Heart left ventricle (tissue), 16 donors: Measurements from ENCODE around the gene EML1. TPM values are rescaled to one million over a fixed set of nuclear protein-coding genes. Genes with fewer than 3 reads are reported as not detected.

Experiments
- ATAC-seq, 4 donors: fragments of 200-7000 bp; cut with Tn5 transposase; one replicate each; pipeline ENCODE4 v1.9.1; 2020 to 2022; ENCODE audit warnings: moderate library complexity in 4 of 4, mild to moderate bottlenecking in 3 of 4, moderate number of reproducible peaks in 1 of 4
- DNase-seq, 5 donors: peaks; one replicate each; pipeline ENCODE4 v3.0.0-alpha.2; 2020
- H3K27ac ChIP-seq, 12 donors: fragments of 200-600 bp; sonication (generic) in 4 of 12; one replicate each; pipeline versions ENCODE4 v1.5.0 to v1.8.0; 2016 to 2022; ENCODE audit warnings: mild to moderate bottlenecking in 2 of 12
- H3K27me3 ChIP-seq, 9 donors: fragments of 200-600 bp; sonication (generic) in 2 of 9; one replicate each; pipeline versions ENCODE4 v1.5.1 to v1.8.0; 2016 to 2022; ENCODE audit warnings: mild to moderate bottlenecking in 3 of 9
- H3K36me3 ChIP-seq, 9 donors: fragments of 200-600 bp; sonication (generic) in 2 of 9; one replicate each; pipeline versions ENCODE4 v1.5.0 to v1.8.0; 2018 to 2022; ENCODE audit warnings: mild to moderate bottlenecking in 2 of 9
- H3K4me1 ChIP-seq, 12 donors: fragments of 200-600 bp; sonication (generic) in 4 of 12; one replicate each; pipeline versions ENCODE4 v1.5.0 to v1.8.0; 2016 to 2022; ENCODE audit warnings: mild to moderate bottlenecking in 3 of 12
- H3K4me3 ChIP-seq, 12 donors: fragments of 200-600 bp; sonication (generic) in 4 of 12; one replicate each; pipeline versions ENCODE4 v1.5.0 to v1.8.0; 2017 to 2022; ENCODE audit warnings: mild to moderate bottlenecking in 9 of 12, moderate library complexity in 4 of 12
- H3K9me3 ChIP-seq, 12 donors: fragments of 200-600 bp; sonication (generic) in 4 of 12; one replicate each; pipeline versions ENCODE4 v1.5.0 to v1.8.0; 2016 to 2022; ENCODE audit warnings: mild to moderate bottlenecking in 1 of 12
- POLR2A ChIP-seq, 2 donors: fragments of 450-650 bp; IDR thresholded peaks; one replicate each; pipeline ENCODE4 v1.6.1; 2017; ENCODE audit warnings: antibody characterized with exemption in 2 of 2, mild to moderate bottlenecking in 2 of 2, moderate library complexity in 2 of 2
- WGBS, 4 donors: extraction: QIAGEN DNeasy Blood & Tissue Kit in 2 of 4; methylation state at CpG; one replicate each; pipeline versions ENCODE4 v1.1.5 to v1.1.7; 2013 to 2018; 5-methylcytosine and 5-hydroxymethylcytosine counted together
- intact Hi-C, 10 donors: fragments of 100-400 bp; cut with DNase I; formaldehyde crosslinking; loops; one replicate each; pipeline versions ENCODE4 v1.11.1 to v1.14.2; 2022
- polyA plus RNA-seq, 2 donors: library from polyadenylated mRNA; stranded (reverse); fragments of 200-250 nt; gene quantifications; one replicate each; pipeline ENCODE4 v1.2.3, GENCODE V29; 2013
- total RNA-seq, 9 donors: library from RNA; depleted of rRNA in 2 of 9; stranded (reverse); fragments of >200 nt in 2 of 9; fragmentation: NEBNext Ultra II Directional in 3 of 9; extraction: Animal tissue kit (Norgen Biotek cat#: 25700) in 3 of 9; gene quantifications; one replicate each; pipeline versions ENCODE4 v1.1.0 to v1.2.4, GENCODE V29; 2016 to 2023
- TF ChIP-seq, protein P1 (sequence below), 12 donors: fragments of 200-600 bp; sonication (generic) in 4 of 12; IDR thresholded peaks; one replicate each; pipeline versions ENCODE4 v1.5.0 to v1.8.0; 2018 to 2022; ENCODE audit warnings: antibody characterized with exemption in 12 of 12, mild to moderate bottlenecking in 5 of 12
- donor health status: ischemic (EF 13 %, LVEDD 7.1; RV severe dilation, severe dysfunction).
- donor health status: healthy with polysubstance abuse.
- donor health status: DM: no; HTN: yes; CAD: no.
- donor health status: DM: no; HTN: no; CAD: no.
- donor health status: ischemic (EF 25% LVEDD 6.9; RV normal size, moderate dysfunction).
- donor health status: ischemic (EF 25% LVEDD 5.7; RV mildly dilated, moderate dysfunction).
- donor health status: healthy.
- donor health status: DM: yes; HTN: yes; CAD: no.
- donor health status: ischemic (EF 35%, LVEDD 5.7; RV mildly dilated, moderate dysfunction).
- donor health status: nonischemic (EF 11% LVEDD 7.7; RV severe dilation, severe dysfunction).
- donor health status: DM: yes; HTN: yes; CAD: no.
- donor health status: PGD.
- donor health status: ischemic (EF 29% LVEDD 5.4; RV normal size, mild dysfunction).
- donor health status: nonischemic (EF 23%, LVEDD 6.1; RV moderate dilation, normal function).

EML1 gene
- total and polyA plus RNA-seq, 11 donors: 7.4 to 49.7 (median 39.3) TPM

DNA sequence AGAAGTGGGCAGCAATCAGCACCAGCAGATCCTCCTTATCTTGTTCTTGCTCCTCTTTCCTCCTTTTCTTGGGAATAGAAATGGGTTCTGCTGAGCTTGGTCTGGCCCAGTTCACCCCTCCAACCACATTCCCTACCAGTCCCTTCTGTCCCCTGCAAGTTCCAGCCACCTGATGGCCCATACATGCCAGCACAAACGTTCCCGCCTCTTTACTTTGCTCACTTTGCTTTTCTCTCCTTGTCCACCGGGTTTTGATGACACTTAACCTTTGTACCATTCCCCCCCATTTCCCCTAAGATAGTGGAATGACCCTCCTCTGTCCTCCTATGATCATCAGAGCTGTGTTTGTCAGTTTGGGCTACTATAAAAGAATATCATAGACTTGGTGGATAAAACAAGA, 23.4 kb upstream of the EML1 start:
- H3K27me3 ChIP-seq: no peaks in the 10 kb centered on the region
- DNase-seq (no peak), ATAC-seq (no peak)
- TF ChIP-seq, protein P1, sequence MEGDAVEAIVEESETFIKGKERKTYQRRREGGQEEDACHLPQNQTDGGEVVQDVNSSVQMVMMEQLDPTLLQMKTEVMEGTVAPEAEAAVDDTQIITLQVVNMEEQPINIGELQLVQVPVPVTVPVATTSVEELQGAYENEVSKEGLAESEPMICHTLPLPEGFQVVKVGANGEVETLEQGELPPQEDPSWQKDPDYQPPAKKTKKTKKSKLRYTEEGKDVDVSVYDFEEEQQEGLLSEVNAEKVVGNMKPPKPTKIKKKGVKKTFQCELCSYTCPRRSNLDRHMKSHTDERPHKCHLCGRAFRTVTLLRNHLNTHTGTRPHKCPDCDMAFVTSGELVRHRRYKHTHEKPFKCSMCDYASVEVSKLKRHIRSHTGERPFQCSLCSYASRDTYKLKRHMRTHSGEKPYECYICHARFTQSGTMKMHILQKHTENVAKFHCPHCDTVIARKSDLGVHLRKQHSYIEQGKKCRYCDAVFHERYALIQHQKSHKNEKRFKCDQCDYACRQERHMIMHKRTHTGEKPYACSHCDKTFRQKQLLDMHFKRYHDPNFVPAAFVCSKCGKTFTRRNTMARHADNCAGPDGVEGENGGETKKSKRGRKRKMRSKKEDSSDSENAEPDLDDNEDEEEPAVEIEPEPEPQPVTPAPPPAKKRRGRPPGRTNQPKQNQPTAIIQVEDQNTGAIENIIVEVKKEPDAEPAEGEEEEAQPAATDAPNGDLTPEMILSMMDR (IDR thresholded peaks at IDR 0.05): no peak
- TF ChIP-seq POLR2A (IDR thresholded peaks at IDR 0.05): no peak
- intact Hi-C loops: no loop called here
- peaks cover 0 to 40% (median 11%) of the 10 kb centered on the region in 12 donors for H3K4me1 ChIP-seq
- no peak overlapping the region for H3K4me3 ChIP-seq
- H3K27ac ChIP-seq: no peak overlapping the region
- no peaks in the 10 kb centered on the region for H3K9me3 ChIP-seq
- WGBS, 4 donors: 86 to 93% (median 90%) methylated on average over 3 of the region's 3 CpGs
- H3K36me3 ChIP-seq: no peaks in the 10 kb centered on the region

DNA sequence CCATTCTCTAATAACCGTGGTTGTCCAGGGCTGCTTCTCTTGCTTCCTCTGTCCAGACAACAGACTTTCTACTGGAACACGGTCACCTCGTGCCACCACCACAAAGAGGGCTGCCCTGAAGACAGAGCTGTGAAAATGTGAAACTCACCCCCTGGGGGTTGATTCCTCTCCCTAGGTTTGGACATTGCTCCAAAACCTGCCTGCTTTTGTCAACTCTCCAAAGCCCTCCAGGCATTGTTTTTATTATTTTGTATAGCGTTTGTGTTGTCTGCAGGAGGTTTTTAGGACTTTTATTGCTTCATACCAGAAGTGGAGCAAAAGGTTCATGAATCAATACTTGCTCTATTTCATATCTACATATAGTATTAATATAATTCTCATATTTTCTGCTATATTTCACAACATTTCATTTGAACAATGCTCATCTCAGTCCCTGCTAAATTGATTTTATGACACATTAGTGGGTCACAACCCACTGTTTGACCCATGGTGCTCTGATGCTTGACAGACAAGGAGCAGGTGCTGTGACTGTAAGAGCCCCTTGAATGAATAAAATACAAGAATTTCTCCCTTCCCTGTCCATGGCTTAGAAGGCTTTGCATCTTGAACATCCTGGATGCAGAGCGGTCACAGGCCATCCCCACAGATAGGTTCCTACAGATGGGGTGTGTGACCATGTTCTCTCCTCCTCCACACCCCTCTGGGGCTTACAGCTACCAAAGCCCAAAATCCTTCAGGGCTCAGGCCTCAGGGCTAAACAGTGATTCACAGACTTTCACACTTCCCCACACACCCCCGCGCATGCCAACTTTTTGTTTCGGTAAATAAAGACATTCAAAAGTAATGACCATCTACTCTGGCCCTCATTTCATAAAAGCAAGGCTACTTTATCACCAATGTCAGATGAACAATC, 20.6 kb upstream of the EML1 start:
- DNase-seq (no peak), ATAC-seq (no peak)
- H3K4me1 ChIP-seq: peaks cover 0 to 33% (median 13%) of the 10 kb centered on the region in 12 donors
- peak overlapping the region in 1 of 12 donors; percentile 86 for H3K27ac ChIP-seq
- H3K27me3 ChIP-seq: no peaks in the 10 kb centered on the region
- intact Hi-C loops: no loop called here
- H3K4me3 ChIP-seq: no peak overlapping the region
- 81 to 86% (median 85%) methylated on average over 8 of the region's 8 CpGs for WGBS, 4 donors
- no peak for TF ChIP-seq POLR2A (IDR thresholded peaks at IDR 0.05)
- TF ChIP-seq, protein P1 (IDR thresholded peaks at IDR 0.05): no peak
- H3K9me3 ChIP-seq: no peaks in the 10 kb centered on the region
- H3K36me3 ChIP-seq: no peaks in the 10 kb centered on the region

DNA sequence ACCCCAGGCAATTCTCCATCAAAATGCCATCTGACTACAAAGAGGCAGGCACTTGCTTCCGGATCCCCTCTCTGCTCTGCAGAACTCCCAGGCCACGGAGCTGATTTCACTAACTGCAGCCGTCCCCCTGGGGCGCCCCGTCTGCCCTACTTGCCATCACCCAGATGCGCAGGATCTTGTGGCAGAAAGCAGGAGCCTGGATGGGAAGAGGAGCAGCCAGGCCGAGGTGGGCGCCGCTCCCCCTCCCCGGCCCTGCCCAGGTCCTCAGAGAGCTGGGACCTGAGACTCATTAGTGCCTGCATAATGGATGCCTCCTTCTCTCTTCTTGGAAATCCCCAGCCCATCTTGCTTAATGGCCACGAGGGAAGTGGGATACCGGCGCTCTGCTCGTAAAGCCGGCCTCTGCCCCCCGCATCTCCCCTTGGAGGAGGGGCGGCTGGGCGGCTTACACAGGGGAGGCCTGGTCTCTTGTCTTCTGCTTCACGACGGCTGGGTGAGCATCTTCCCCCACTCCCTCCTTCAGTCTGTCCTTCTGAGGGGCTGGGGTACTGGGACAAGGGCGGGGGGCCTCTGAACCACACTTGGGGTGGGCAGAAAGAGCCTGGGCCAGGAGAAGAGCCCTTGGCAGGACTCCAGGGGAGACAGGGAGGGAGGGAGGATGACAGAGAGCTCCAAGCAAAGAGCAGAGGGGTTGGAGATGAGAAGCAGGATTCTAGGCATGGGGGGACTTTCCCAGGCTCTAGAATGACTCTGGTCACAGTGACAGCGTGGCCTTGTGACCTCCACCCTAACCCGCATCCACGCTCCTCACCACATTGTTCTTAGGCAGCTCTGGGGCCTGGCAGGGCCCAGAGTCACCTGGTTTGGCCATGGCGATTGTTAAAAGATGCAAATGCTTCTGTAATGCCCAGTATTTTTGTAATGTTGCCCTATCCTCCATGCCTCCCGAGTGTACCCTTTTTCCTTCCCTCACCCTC, 19.4 kb upstream of the EML1 start:
- ATAC-seq: peak in 1 of 4 donors; percentile 23
- Histone ChIP-seq H3K27ac (peak overlapping the region in 1 of 12 donors; percentile 86), H3K36me3 (peaks cover 0 to 4% (median 0%) of the 10 kb centered on the region in 9 donors), H3K4me1 (peaks cover 0 to 24% (median 8%) of the 10 kb centered on the region in 12 donors), H3K4me3 (no peak overlapping the region), H3K9me3 (peaks cover 0 to 7% (median 0%) of the 10 kb centered on the region in 12 donors), H3K27me3 (no peaks in the 10 kb centered on the region)
- intact Hi-C loops: no loop called here
- TF ChIP-seq, protein P1 (IDR thresholded peaks at IDR 0.05): no peak
- no peak for TF ChIP-seq POLR2A (IDR thresholded peaks at IDR 0.05)
- DNase-seq: no peak
- 86 to 92% (median 89%) methylated on average over 26 of the region's 26 CpGs for WGBS, 4 donors
